Left ventricle myocardium inferior (tissue), 1 donor: ENCODE measurements around the gene LEPR. TPM values are rescaled to one million over a fixed set of nuclear protein-coding genes. Genes with fewer than 3 reads are reported as not detected.

Source experiments
- total RNA-seq: library from RNA; stranded (reverse); fragmentation: NEBNext Ultra II Directional; extraction: Animal tissue kit (Norgen Biotek cat#: 25700); gene quantifications from one replicate; pipeline ENCODE4 v1.2.1, GENCODE V29; 2021
- donor health status: DM: no; HTN: yes; CAD: no; lungs with severe emphysema.

The LEPR gene
- total RNA-seq, 1 donor from 2014 or later = 7.1 TPM

Other genes with a start within 250 kb of the LEPR start
- 4.7 TPM for gene DNAJC6, start 111.1 kb upstream of the LEPR start, total RNA-seq
- gene LEPROT, start within 50 bp of the LEPR start, total RNA-seq = 51.0 TPM